ENCODE results near the gene GRM1.
"Not testable (repeated sequence)": the region's sequence is repeated elsewhere in the genome, so short reads cannot be mapped to it uniquely, and the experiment has no call there.

The GRM1 gene

DNA sequence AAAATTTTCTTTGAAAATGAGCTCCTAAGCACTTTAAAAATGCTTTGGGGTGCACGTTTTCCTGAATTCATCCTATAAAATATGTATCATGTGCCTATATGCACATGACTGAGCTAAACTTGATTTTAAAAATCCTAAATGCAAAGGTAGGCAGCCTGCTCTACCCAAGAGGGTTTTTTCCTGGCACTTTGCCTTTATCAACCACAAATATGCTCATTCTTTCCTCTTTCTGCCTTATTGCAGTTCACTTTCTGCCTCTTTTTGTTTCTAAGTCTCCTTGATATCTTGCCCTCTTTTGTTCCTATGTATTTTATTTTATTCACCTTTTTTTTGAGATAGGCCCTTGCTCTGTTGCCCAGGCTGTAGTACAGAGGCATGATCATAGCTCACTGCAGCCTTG, 229.3 kb downstream of the GRM1 start:
- Mint-ChIP-seq H3K4me1 (ENCODE audit: low read depth) (no peaks in the 10 kb centered on the region), H3K27ac (no peak overlapping the region), H3K27me3 (peaks cover 5% of the 10 kb centered on the region), H3K4me3 (no peak overlapping the region), H3K9me3 (ENCODE audit: low read depth) (no peaks in the 10 kb centered on the region), H3K36me3 (no peaks in the 10 kb centered on the region)

DNA sequence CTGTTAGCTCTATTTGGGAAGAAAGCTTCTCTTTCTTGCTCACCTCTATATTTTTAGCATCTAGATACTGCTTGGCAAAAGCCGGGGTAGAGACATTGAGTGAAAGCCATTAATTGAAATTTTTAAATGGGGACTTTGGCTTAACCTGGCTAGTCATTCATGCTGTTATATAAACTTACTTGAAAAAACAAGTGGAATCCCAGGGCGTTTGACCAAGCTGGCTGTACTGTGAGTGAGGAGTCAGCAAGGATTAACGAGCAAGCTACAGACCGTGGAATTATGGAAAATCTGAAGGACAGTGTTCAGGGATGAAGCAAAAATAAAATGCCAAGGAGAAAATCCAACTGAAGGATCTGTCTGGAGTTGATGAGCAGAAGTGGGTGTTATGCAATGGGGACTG, 232.0 kb downstream of the GRM1 start:
- Mint-ChIP-seq H3K4me3 (no peak overlapping the region), H3K4me1 (ENCODE audit: low read depth) (no peaks in the 10 kb centered on the region), H3K27me3 (peaks cover 5% of the 10 kb centered on the region), H3K27ac (no peak overlapping the region), H3K9me3 (ENCODE audit: low read depth) (no peaks in the 10 kb centered on the region), H3K36me3 (no peaks in the 10 kb centered on the region)

DNA sequence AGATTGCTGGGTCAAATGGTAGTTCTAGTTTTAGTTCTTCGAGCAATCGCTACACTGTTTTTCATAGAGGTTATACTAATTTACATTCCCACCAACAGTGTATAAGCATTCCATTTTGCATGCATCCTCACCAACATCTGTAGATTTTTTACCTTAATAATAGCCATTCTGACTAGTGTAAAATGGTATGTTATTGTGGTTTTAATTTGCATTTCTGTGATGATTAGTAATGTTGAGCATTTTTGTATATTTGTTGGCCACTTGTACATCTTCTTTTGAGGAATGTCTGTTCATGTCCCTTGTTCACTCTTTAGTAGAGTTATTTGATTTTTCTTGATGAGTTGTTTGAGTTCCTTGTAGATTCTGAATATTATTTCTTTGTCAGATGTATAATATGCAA, 236.2 kb downstream of the GRM1 start:
- Mint-ChIP-seq H3K27me3 (peaks cover 2% of the 10 kb centered on the region), H3K4me3 (no peak overlapping the region), H3K9me3 (ENCODE audit: low read depth) (no peaks in the 10 kb centered on the region), H3K36me3 (no peaks in the 10 kb centered on the region), H3K4me1 (ENCODE audit: low read depth) (no peaks in the 10 kb centered on the region), H3K27ac (no peak overlapping the region)

DNA sequence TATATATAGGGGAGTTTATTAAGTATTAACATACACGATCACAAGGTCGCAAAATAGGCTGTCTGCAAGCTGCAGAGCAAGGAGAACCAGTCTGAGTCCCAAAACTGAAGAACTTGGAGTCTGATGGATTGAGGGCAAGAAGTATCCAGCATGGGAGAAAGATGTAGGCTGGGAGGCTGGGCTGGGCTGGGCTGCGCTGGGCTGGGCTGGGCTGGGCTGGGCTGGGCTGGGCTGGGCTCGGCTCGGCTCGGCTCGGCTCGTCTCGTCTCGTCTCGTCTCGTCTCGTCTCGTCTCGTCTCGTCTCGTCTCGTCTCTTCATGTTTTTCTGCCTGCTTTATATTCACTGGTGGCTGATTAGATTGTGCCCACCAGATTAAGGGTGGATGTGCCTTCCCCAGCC, 238.6 kb downstream of the GRM1 start:
- Mint-ChIP-seq H3K36me3 (no peaks in the 10 kb centered on the region), H3K9me3 (ENCODE audit: low read depth) (peaks cover 2% of the 10 kb centered on the region), H3K27me3 (no peaks in the 10 kb centered on the region), H3K4me3 (no peak overlapping the region), H3K27ac (no peak overlapping the region), H3K4me1 (ENCODE audit: low read depth) (no peaks in the 10 kb centered on the region)

DNA sequence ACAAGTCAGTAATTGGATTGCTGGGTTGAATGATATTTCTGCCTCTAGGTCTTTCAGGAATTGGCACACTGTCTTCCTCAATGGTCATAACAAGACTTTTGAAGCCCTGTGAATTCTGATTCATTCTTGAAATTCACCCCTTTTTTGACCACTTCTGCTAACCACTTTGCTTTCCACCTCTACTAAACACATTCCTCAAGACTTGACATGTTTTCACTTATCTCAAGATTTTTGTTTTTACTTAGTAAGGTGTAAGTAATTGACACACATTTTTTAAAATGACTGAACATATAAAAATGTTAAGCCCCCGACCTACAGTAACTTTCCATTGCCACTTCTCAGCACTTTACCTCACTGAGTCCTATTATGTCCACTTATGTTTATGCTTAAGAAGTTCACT, 239.1 kb downstream of the GRM1 start:
- Mint-ChIP-seq H3K9me3 (ENCODE audit: low read depth) (peaks cover 3% of the 10 kb centered on the region), H3K4me1 (ENCODE audit: low read depth) (no peaks in the 10 kb centered on the region), H3K4me3 (no peak overlapping the region)

DNA sequence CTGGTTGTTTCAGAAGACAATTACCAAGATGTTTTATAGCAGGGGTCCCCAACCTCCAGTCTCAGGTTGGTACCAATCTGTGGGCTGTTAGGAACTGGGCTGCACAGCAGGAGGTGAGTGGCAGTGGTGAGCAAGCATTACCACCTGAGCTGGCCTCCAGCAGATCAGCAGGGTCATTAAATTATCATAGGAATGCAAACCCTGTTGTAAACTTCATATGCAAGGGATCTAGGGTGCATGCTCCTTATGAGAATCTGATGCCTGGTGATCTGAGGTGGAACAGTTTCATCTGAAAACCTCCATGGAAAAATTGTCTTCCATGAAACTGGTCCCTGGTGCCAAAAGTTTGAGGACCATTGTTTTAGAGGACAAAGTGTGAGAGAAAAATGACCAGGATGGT, 240.6 kb downstream of the GRM1 start:
- Mint-ChIP-seq H3K4me3 (no peak overlapping the region), H3K9me3 (ENCODE audit: low read depth) (peaks cover 3% of the 10 kb centered on the region), H3K4me1 (ENCODE audit: low read depth) (no peaks in the 10 kb centered on the region), H3K27ac (no peak overlapping the region), H3K36me3 (no peaks in the 10 kb centered on the region), H3K27me3 (no peaks in the 10 kb centered on the region)

More for the DNA sequence above, 239.1 kb downstream of the GRM1 start:
- no peaks in the 10 kb centered on the region for H3K36me3 Mint-ChIP-seq
- no peak overlapping the region for H3K27ac Mint-ChIP-seq
- no peaks in the 10 kb centered on the region for H3K27me3 Mint-ChIP-seq

DNA sequence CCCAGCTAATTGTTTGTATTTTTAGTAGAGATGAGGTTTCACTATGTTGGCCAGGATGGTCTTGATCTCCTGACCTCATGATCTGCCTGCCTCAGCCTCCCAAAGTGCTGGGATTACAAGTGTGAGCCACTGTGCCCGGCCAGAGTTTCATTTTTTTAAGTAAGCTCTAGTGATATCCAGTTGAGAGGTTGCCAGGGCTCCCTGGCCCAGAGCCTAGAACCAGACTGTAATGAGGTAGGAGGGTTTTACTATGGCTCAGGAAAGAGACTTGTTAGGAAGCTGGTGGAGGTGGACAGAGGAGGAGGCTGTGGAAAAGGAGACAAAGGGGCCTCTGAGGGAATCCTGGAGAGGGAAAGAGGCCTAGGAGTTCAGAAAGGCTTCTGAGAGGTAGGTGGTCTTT, 242.3 kb downstream of the GRM1 start:
- H3K27ac Mint-ChIP-seq; H3K9me3 Mint-ChIP-seq (ENCODE audit: low read depth); H3K36me3 Mint-ChIP-seq; H3K4me1 Mint-ChIP-seq (ENCODE audit: low read depth); H3K4me3 Mint-ChIP-seq; H3K27me3 Mint-ChIP-seq: not testable (repeated sequence)

DNA sequence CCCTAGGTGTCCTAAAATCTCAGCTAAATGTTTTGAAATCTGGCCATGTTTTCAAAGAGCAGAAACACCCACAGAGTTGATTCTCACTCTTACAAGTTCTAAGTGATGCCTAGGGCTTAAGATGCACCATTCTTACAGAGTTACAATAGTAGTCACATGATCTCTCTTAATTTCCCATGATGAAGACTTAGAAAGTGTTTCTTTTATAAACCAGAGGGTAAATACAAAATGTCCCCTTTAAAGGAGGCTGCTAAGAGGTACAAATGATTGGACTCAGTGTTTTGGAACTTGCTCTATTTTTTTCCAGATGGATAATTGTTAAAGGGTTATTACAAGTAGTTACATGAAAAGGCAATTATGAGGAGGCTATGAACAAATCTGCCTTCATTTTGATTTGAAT, 244.6 kb downstream of the GRM1 start:
- no peaks in the 10 kb centered on the region for H3K4me1 Mint-ChIP-seq (ENCODE audit: low read depth)
- H3K27ac Mint-ChIP-seq = no peak overlapping the region
- no peak overlapping the region for H3K4me3 Mint-ChIP-seq
- no peaks in the 10 kb centered on the region for H3K27me3 Mint-ChIP-seq
- H3K36me3 Mint-ChIP-seq = no peaks in the 10 kb centered on the region
- H3K9me3 Mint-ChIP-seq (ENCODE audit: low read depth) = peaks cover 3% of the 10 kb centered on the region

DNA sequence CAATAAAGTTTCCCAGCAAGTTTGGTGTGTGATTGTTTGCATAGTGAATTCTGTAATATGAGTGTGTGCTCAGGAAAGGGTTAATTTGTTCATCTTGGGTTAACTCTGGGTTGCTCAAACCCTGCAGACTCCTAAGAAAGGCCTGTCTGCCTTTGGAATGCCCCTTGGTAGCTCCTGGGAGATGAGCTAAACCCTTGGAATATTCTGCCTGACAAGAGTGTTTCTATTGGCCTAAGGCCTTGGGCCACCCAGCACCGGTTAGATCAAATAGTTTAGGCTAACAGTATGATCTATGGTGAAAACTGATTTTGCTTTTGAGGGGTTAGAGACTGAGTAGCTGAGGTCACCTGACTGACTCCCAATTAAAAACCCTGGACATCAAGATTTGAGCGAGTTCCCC, 248.3 kb downstream of the GRM1 start:
- no peaks in the 10 kb centered on the region for H3K27me3 Mint-ChIP-seq
- no peaks in the 10 kb centered on the region for H3K36me3 Mint-ChIP-seq
- H3K4me3 Mint-ChIP-seq = no peak overlapping the region
- no peaks in the 10 kb centered on the region for H3K4me1 Mint-ChIP-seq (ENCODE audit: low read depth)
- peaks cover 3% of the 10 kb centered on the region for H3K9me3 Mint-ChIP-seq (ENCODE audit: low read depth)
- no peak overlapping the region for H3K27ac Mint-ChIP-seq

DNA sequence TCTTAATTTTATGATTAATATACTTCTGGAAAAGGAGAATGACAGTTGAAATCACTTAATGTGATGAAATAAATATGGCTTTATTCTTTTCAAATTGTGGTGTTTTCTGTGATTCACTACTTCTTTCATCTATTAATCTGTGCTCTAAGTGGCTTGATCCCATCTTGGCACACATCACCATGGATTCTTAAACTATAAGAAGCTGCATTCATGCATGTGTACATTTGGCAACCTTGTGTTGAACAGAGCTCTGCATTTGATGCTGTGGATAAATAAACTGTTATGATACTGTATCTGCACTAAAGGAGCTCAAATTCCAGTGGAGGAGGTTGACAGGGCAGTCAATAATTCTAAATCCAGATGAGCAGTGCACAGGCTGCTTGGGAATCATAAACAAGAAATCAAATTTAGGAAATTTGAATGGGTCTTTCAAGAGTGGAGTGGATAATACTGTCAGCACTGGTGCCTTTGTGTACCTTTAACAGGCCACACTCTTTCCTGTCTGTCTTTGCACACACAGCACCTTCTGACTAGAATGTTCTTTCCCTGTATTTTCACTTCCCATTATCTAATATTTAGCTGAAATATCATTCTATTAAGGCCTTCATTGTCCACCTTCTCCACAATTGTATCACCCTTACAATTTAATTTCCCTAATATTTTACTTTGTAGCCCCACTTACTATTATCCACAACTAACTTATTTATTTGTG, 252.9 kb downstream of the GRM1 start:
- Mint-ChIP-seq H3K4me3 (no peak overlapping the region), H3K4me1 (ENCODE audit: low read depth) (no peaks in the 10 kb centered on the region), H3K9me3 (ENCODE audit: low read depth) (no peaks in the 10 kb centered on the region), H3K27ac (no peak overlapping the region), H3K27me3 (no peaks in the 10 kb centered on the region), H3K36me3 (no peaks in the 10 kb centered on the region)

DNA sequence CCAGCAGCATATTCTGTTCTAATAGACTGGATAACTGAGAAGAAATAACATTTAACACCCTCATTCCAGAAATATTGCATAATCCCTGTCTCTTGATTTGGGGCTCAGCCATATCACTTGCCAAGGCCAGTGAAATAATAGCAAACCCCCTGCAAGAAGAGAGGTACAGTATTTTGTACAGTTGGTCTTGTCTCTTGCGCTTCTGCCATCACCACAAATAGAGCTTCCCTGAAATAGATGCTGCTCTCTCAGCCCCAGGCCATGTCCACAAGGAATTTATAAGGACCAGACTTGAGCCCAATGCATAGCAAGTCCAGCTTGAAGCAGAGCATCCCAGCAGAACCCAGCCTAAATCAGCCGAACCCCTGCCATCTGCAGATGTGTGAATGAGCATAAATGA, 254.0 kb downstream of the GRM1 start:
- Mint-ChIP-seq H3K27ac (no peak overlapping the region), H3K27me3 (no peaks in the 10 kb centered on the region), H3K4me1 (ENCODE audit: low read depth) (no peaks in the 10 kb centered on the region), H3K9me3 (ENCODE audit: low read depth) (no peaks in the 10 kb centered on the region), H3K4me3 (no peak overlapping the region), H3K36me3 (no peaks in the 10 kb centered on the region)

DNA sequence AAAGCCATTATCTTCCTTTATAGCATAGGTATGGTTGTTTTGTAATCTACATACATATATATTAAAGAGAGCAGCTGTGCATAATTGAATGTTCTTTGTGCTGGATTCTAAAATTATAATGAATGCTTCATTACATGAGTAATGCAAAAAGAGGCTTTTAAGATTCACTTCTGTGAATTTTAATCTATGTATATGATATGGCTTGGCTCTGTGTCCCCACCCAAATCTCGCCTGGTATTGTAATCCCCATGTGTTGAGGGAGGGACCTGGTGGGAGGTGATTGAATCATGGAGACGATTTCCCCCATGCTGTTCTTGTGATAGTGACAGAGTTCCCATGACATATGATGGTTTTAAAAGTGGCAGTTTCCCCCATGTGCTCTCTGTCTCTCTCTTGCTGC, 255.4 kb downstream of the GRM1 start:
- H3K27ac Mint-ChIP-seq = no peak overlapping the region
- H3K9me3 Mint-ChIP-seq (ENCODE audit: low read depth) = no peaks in the 10 kb centered on the region
- H3K4me1 Mint-ChIP-seq (ENCODE audit: low read depth) = no peaks in the 10 kb centered on the region
- no peaks in the 10 kb centered on the region for H3K27me3 Mint-ChIP-seq
- H3K36me3 Mint-ChIP-seq = no peaks in the 10 kb centered on the region
- no peak overlapping the region for H3K4me3 Mint-ChIP-seq

DNA sequence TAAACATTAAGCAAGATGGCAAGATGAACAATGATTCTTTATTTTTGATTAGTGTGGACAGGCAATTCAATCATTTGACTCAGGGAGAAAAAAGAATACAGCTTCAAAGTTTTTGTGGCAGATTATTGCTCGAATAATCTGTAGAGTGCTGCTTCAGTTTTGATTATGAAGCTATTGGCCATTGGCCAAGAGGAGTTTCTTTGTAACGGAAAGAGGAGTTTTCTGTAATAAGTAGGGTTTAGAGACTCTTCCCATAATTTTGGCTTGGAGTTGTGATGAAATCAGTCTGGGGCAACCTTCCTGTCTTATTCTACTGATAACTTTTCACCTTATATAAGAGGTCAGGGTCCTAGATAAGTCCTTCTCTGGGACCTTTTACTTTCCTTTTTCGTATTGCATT, 258.1 kb downstream of the GRM1 start:
- no peak overlapping the region for H3K27ac Mint-ChIP-seq
- no peaks in the 10 kb centered on the region for H3K9me3 Mint-ChIP-seq (ENCODE audit: low read depth)
- no peaks in the 10 kb centered on the region for H3K36me3 Mint-ChIP-seq
- peaks cover 1% of the 10 kb centered on the region for H3K27me3 Mint-ChIP-seq
- no peaks in the 10 kb centered on the region for H3K4me1 Mint-ChIP-seq (ENCODE audit: low read depth)
- H3K4me3 Mint-ChIP-seq = no peak overlapping the region

DNA sequence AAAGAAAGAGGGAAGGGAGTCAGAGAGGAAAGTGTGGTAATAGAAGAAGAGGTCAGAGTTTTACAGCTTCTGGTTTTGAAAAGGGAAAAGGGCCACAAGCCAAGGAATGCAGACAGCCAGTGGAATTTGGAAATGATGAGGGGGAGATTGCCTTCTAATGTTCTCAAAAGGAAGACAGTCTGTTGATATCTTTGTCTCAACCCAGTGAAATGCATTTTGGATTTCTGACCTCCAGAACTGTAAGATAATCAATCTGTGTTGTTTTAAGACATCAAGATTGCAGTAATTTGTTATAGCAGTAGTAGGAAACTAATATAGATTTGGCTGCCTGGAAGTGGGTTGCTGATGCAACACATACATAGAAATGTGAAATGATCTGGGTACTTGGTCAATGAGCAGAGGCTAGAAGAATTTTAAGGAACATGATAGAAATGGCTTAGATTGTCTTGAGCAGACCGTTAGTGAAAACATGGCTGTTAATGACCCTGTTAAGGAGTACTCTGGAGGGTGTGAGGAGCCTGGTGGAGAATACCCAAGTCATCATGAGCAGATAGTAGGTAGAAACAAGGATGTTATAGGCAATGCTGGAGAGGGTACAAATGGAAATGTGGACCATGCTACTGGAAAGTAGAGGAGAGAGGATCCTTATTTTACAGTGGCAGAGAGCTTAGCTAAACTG, 259.0 kb downstream of the GRM1 start:
- H3K27me3 Mint-ChIP-seq = peaks cover 1% of the 10 kb centered on the region
- no peaks in the 10 kb centered on the region for H3K9me3 Mint-ChIP-seq (ENCODE audit: low read depth)
- no peaks in the 10 kb centered on the region for H3K36me3 Mint-ChIP-seq
- no peak overlapping the region for H3K4me3 Mint-ChIP-seq
- no peak overlapping the region for H3K27ac Mint-ChIP-seq
- H3K4me1 Mint-ChIP-seq (ENCODE audit: low read depth) = no peaks in the 10 kb centered on the region

DNA sequence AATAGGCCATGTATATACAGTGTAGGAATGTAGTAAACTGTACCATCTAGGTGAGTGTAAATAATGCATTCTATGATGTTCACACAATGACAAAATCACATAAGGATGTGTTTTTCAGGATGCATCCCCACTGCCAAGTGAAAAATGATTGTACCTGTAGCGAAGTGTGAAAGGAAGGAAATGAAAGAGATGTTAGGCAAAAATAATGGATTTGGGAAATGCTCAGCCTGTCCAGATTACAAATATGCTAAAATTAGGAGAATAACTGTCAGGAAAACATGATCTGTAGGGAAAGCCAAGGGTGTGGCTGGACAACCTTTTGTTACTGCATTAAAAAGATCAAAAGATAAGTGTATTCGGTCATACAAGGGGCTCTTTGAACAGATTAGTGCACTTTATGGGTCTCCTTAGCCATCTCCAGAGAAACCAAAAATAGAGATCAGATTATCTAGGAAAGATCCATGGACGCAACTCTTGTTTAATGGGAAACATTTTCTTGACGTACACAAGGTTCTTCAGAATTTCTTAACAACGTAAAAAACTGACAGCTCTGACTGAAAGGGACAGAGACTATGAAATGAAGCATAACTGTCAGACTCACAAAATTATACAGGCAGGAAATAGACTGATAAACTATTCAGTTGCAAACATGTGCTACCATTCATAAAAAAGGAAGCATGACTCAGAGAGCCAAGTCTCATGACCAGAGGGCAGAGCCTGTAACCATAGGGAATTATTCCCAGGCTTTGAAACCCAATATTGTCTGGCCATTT, 261.1 kb downstream of the GRM1 start:
- no peak overlapping the region for H3K27ac Mint-ChIP-seq
- H3K36me3 Mint-ChIP-seq = no peaks in the 10 kb centered on the region
- peaks cover 1% of the 10 kb centered on the region for H3K27me3 Mint-ChIP-seq
- no peaks in the 10 kb centered on the region for H3K9me3 Mint-ChIP-seq (ENCODE audit: low read depth)
- no peaks in the 10 kb centered on the region for H3K4me1 Mint-ChIP-seq (ENCODE audit: low read depth)
- H3K4me3 Mint-ChIP-seq = no peak overlapping the region

All from activated naive CD8-positive, alpha-beta T cell (primary cell).